H1 (cell line): ENCODE measurements around the gene NRL. TPM values are rescaled to one million over a fixed set of nuclear protein-coding genes. Genes with fewer than 3 reads are reported as not detected.

ENCODE experiments used
- EZH2 ChIP-seq: fragments of 200-600 bp; sonication (generic); IDR thresholded peaks from 2 replicates; pipeline ENCODE4 v1.7.1; 2012; ENCODE audit warnings: low read depth, mild to moderate bottlenecking, moderate library complexity, low read length, inconsistent platforms; ENCODE audit not compliant: severe bottlenecking
- SP4 ChIP-seq: IDR thresholded peaks from 2 replicates; pipeline ENCODE4 v1.6.1; 2012; ENCODE audit warnings: low read length, inconsistent platforms
- polyA plus RNA-seq, 7 experiments: library from polyadenylated mRNA; depleted of rRNA in 3 of 7; stranded (reverse) in 5 of 7; unstranded in 2 of 7; fragments of >200 nt in 5 of 7; fragments of 200-250 nt in 2 of 7; gene quantifications; 1 replicate in 5 of 7; 2 replicates in 1 of 7; 4 replicates in 1 of 7; pipeline versions ENCODE4 v1.2.1 to v1.2.3, GENCODE V29; 2011 to 2013; ENCODE audit warnings: missing spikeins in 2 of 7, mixed read lengths in 2 of 7
- total RNA-seq: library from RNA; stranded (reverse); fragmentation: NEBNext Ultra II Directional; extraction: Animal tissue kit (Norgen Biotek cat#: 25700); gene quantifications from 2 replicates; pipeline ENCODE4 v1.2.1, GENCODE V29; 2021

NRL gene
- total and polyA plus RNA-seq, 2 of the 8 experiments (the other 6 are each of a cell fraction or from before 2014, with no cell fraction given): 1.1 to 2.2 TPM

DNA sequence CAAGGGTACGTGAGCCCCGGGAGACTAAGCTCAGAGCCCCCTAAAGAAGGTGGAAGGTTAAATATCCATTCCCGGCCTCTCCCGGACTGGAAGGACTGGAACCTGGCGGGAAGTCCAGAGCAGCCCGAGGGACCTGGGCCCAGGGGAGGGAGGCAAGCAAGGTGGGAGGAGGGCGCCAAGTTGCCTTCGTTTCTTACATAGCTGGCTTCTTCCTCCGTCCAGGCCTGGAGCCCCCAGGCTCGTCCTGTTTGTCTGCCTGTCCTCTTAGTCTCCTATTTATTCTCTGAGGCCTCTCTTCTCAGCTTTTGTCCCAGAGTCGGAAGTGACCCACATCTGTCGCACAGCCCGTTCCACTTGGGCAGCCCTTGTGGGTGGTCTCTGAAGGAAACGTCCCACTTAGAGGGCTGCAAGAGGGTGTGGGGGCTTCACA, 19.9 kb downstream of the NRL start (continued):
- no peak for TF ChIP-seq EZH2
- TF ChIP-seq SP4: no peak
